Posterior vena cava (tissue), 2 donors: ENCODE data around the gene RBL1. TPM values are rescaled to one million over a fixed set of nuclear protein-coding genes. Genes with fewer than 3 reads are reported as not detected.
"Not testable (repeated sequence)": the region's sequence is repeated elsewhere in the genome, so short reads cannot be mapped to it uniquely, and the experiment has no call there.

Experiments
- DNase-seq: peaks from one replicate; pipeline ENCODE4 v3.0.0-alpha.2; 2020; ENCODE audit warnings: low spot score
- intact Hi-C, 2 donors: fragments of 100-400 bp; cut with DNase I; formaldehyde crosslinking; loops; one replicate each; pipeline versions ENCODE4 v1.14.1 to v1.14.2; 2022 to 2023
- total RNA-seq, 2 donors: library from RNA; stranded (reverse); fragmentation: NEBNext Ultra II Directional; extraction: Animal tissue kit (Norgen Biotek cat#: 25700); gene quantifications; one replicate each; pipeline ENCODE4 v1.2.1, GENCODE V29; 2021
- donor health status: DM: yes; HTN: yes; CAD: no.
- donor health status: DM: yes; HTN: yes; CAD: no.

The RBL1 gene
- total RNA-seq, 2 donors from 2014 or later: 4.4 to 5.3 TPM

DNA sequence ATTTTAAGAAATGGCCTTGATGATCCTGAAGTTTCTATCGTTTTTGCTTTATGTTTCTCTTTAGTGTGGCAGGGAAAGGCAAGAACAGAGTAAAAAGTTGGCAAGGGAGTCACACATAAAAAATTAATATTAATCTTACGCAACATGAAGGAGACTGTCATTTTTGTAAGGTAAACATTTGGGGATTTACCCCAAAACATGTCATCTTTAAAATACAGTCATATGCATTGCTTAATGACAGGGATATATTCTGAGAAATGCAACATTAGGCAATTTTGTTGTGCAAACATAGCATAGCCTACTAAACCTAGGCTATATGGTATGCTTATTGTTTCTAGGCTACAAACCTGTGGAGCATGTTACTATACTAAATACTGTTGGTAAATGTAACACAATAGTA is 5.4 kb downstream of the RBL1 start:
- no peak for DNase-seq
- intact Hi-C loops: no loop called here

DNA sequence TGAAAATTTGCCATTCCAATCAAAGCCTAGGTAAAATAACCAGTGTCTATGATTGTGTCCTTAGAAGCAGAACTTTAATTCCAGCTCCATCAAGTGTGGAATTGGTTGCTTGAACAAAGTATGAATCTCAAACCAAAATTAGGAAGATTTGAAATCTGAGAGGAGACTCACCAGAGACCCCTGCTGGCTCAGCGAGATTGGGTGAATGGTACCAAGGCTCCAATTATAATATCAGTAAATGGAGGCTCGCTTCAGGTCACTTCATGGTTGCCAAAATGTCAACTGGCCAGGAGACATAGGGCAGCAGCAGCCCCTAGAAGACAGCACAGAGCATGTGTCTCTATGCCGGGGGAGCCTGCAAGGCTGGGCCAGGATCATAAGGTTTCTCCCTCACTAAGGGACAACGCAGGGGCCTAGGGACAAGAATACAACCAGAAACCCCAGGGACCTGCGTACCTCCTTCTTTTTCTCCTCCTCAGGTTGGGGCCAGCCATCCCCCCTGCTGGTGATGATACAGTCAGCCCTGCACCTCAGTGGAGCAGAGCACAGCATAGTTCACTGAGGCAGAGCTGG is 14.0 kb downstream of the RBL1 start:
- DNase-seq: no peak
- intact Hi-C loops: no loop called here

DNA sequence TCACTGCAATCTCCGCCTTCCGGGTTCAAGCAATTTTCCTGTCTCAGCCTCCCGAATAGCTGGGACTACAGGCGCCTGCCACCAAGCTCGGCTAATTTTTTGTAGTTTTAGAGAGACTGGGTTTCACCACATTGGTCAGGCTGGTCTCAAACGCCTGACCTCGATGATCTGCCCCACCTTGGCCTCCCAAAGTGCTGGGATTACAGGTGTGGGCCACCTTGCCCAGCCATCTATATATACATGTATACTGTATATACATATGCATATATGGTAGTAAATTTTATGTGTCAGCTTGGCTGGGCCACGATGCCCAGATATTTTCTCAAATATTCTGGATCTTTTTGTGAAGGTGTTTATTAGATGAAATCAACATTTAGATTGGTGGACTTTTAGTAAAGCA is 18.8 kb downstream of the RBL1 start:
- intact Hi-C loops: no loop called here
- no peak for DNase-seq

DNA sequence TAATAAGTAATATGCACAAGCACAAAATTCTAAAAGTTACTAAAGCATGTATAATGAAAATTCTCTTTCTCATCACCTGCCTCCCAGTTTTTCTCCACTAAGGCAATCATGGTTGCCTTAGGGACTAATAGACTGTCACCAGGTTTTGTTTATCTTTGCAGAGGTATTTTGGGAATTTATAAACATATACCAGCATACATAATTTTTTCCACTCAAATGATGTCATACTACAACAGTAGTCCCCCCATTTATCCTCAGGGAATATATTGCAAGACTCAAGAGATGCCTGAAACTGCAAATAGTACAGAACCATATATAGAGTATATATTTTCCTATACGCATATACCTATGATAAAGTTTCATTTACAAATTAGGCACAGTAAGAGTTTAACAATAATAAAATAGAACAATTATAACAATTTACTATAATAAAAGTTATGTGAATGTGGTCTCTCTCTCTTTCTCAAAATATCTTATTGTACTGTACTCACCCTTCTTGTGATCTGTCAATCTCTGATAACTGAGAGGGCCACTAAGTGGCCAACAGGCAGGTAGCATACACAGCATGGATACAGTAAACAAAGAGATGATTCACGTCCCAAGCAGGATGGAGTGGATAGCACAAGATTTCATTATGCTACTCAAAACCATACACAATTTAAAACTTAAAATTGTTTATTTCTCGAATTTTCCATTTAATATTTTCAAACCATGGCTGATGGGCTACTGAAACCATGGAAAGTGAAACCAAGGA is 19.7 kb downstream of the RBL1 start:
- intact Hi-C loops: no loop called here
- no peak for DNase-seq

DNA sequence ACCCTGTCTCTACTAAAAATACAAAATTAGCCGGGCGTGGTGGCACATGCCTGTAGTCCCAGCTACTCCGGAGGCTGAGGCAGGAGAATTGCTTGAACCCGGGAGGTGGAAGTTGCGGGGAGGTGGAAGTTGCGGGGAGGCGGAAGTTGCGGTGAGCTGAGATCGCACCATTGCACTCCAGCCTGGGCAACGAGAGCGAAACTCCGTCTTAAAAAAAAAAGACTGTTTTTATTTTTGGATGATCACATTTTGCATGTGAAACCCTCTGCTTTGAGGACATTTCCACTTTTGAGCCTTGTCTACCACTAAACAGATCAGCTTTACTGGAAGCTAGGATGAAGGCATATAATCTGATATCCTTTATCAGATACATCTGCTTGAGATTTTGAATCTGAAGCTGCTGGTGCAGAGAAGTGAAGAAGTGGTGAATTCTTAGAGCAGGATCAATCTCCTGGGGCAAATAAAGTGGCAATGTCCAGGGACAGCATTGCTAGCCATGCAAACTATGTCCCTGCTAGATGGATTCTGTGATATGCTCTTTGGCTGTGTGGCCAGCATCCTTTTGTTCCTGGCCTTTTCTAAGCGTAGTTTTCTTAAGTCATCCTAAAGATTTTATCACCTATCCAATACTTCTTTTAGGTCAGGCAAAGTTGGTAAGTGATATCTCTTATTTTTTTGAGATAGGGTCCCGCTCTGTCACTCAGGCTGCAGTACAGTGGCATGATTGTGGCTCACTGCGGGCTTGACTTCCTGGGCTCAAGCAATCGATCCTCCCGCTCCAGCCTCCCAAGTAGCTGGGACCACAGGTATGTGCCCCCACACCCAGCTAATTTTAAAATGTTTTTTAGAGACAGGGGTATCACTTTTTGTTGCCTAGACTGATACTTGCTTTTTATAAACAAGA is 23.3 kb downstream of the RBL1 start:
- no peak for DNase-seq
- intact Hi-C loops: no loop called here

DNA sequence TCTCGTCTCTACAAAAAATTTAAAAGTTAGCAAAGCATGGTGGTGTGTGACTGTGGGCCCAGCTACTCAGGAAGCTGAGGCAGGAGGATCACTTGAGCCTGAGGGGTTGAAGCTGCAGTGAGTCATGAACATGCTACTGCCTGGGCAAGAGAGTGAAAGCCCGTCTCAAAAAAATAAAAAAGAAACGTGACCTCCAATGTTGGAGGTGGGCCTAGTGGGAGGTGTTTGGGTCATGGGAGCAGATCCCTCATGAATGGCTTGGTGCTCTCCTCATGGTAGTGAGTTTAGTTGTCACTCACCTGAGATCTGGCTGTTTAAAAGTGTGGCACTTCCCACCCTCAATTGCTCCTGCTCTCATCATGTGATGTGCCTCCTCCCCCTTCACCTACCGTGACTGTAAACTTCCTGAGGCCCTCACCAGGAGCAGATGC is 24.3 kb downstream of the RBL1 start:
- no peak for DNase-seq
- intact Hi-C loops: no loop called here

DNA sequence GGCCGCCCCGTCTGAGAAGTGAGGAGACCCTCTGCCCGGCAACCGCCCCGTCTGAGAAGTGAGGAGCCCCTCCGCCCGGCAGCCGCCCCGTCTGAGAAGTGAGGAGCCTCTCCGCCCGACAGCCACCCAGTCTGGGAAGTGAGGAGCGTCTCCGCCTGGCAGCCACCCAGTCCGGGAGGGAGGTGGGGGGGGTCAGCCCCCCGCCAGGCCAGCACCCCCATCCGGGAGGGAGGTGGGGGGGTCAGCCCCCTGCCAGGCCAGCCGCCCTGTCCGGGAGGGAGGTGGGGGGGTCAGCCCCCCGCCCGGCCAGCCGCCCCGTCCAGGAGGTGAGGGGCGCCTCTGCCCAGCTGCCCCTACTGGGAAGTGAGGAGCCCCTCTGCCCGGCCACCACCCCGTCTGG is 26.2 kb downstream of the RBL1 start:
- DNase-seq, intact Hi-C loops: not testable (repeated sequence)

DNA sequence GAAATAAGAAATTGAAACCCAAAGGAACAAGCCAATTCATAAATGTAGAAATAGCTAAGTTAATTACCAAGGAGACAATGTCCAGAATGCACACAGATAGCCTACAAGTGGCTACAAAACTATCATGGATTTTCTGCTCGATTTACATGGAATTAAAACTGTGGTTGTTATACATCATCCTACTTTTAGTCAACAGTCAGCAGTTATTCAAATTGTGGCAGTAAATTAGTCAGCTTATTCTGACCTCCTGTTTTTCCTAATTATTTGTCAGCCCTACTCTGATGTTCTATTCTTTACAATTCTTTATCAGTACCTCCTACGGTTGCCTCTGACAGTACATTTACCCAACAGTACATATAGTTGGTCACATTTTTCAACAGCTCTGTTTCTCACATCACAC is 29.6 kb downstream of the RBL1 start:
- DNase-seq: no peak
- intact Hi-C loops: no loop called here

DNA sequence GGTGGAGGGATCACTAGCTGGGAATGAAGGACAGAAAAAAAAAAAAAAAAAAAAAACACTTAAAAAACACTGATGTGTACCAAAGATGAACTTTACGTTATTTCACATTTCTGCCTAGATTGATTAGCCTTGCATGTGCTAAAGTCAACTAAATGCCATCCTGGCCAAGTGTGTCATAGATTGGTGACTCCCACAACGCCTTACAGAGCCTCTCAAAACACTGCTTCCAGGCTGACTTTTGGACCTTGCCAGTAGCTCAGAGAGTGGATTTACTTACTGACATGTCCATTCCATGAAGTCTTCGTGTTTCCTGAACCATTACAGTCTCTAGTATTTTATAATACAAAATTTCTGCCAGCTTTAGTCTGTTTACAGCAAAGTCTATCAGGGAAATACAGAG is 40.5 kb downstream of the RBL1 start:
- DNase-seq: no peak
- intact Hi-C loops: no loop called here

DNA sequence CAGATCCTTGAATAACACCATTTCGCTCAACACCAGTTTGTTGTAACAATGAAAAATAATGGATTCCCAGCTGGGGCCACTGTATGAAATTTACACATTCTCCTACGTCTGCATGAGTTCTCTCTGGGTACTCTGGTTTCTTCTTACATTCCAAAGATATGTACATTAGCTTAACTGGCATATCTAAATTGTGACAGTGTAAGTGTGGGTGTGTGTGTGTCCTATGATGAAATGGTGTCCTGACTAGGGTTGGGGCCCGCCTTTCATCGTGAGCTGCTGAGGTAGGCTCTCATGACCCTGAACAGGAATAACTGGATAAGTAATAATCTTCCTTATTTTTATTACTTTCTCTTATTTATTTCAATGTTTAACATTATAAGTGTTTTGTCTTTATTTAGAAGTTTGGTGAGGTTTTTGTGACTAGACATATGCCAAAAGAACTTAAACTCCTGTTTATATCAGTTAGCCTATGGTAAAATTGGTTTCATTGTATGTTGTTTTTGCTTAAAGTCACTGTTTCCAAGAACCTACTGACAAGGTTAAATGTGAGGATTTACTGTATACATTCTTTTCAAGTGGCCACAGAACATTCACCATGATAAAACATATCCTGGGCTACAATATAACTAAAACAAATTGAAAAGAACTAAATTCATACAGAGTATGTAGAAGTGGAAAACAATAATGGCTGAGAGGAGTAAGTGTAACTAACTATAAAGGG is 42.4 kb downstream of the RBL1 start:
- intact Hi-C loops: no loop called here
- no peak for DNase-seq

DNA sequence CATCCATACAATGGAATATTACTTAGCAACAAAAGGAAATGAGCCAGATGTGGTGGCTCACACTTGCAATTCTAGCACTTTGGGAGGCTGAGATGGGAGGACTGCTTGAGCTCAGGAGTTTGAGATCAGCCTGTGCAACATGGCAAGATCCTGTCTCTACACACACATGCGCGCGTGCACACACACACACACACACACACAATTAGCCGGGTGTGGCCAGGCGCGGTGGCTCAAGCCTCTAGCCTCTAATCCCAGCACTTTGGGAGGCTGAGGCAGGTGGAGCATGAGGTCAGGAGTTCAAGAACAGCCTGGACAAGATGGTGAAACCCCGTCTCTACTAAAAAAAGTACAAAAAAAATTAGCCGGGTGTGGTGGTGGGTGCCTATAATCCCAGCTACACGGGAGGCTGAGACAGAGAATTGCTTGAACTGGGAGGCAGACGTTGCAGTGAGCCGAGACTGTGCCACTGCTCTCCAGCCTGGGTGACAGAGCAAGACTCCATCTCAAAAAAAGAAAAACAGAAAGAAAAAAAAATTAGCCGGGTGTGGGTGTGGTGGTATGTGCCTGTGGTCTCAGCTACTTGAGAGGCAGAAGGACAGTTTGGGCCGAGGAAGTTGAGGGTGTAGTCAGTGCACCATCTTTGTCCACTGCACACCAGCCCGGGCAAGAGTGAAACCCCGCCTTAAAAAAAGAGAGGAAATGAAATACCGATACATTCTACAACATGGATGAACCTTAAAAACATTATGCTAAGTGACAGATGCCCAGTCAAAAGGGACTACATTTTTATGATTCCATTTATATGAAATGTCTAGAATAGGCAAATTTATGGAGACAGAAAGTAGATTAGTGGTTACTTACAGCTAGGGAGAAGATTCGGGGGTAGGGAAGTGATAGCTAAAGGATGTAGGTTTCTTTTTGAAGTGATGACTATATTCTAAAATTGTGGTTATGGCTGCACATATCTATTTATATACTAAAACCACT is 52.5 kb downstream of the RBL1 start:
- intact Hi-C loops: no loop called here
- DNase-seq: no peak

DNA sequence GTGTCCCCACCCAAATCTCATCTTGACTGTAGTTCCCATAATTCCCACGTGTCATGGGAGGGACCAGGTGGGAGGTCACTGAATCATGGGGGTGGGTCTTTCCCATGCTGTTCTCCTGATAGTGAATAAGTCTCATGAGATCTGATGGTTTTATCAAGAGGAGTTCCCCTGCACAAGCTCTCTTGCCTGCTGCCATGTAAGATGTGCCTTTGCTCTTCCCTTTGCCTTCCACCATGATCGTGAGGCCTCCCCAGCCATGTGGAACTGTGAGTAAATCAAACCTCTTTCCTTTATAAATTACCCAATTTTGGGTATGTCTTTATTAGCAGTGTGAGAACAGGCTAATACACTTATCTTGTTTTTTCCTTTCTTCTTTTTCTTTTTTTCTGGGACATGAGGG is 56.4 kb downstream of the RBL1 start:
- intact Hi-C loops, DNase-seq: not testable (repeated sequence)

DNA sequence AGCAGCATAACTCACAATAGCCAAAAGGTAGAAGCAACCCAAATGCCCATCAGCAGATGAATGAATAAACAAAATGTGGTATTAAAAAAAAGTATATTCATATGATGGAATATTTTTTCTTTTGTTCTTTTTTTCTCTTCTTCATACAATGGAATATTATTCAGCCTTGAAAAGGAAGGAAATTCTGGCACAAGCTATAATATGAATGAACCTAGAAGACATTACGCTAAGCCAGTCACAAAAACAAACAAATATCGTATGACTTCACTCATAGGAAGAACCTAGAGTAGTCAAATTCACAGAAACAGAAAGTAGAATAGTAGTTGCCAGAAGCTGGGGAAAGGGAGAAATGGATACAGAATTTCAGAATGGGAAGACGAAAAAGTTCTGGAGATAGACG is 63.7 kb downstream of the RBL1 start:
- DNase-seq: no peak
- intact Hi-C loops: no loop called here

DNA sequence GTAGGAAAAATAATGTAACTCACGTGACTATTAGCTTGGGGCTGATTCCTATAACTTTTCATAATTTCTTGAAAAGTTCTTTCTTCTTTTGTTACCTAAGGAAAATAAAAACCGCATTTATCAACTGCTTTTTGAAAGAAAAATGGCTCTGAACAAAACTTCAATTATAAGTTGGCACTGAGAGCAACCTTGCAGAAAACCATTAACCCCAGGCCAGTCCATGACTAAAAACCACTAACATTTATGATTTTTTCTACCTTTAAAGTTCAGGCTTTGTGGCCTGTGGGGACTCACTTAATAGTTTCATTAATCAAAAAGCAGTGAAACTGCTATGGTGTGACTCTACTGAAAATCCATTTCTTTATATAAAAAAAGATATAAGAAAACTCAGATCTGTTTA is 75.2 kb downstream of the RBL1 start:
- intact Hi-C loops: no loop called here
- DNase-seq: no peak

DNA sequence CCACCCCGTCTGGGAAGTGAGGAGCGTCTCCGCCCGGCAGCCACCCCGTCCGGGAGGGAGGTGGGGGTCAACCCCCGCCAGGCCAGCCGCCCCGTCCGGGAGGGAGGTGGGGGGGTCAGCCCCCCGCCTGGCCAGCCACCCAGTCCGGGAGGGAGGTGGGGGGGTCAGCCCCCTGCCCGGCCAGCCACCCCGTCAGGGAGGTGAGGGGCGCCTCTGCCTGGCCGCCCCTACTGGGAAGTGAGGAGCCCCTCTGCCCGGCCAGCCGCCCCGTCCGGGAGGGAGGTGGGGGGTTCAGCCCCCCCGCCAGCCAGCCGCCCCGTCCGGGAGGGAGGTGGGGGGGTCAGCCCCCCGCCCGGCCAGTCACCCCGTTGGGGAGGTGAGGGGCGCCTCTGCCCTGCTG is 83.2 kb downstream of the RBL1 start:
- DNase-seq, intact Hi-C loops: not testable (repeated sequence)

DNA sequence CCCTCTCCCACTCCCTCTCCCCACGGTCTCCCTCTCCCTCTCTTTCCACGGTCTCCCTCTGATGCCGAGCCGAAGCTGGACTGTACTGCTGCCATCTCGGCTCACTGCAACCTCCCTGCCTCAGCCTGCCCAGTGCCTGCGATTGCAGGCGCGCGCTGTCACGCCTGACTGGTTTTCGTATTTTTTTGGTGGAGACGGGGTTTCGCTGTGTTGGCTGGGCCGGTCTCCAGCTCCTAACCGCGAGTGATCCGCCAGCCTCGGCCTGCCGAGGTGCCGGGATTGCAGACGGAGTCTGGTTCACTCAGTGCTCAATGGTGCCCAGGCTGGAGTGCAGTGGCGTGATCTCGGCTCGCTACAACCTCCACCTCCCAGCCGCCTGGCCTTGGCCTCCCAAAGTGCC is 83.9 kb downstream of the RBL1 start:
- DNase-seq, intact Hi-C loops: not testable (repeated sequence)

DNA sequence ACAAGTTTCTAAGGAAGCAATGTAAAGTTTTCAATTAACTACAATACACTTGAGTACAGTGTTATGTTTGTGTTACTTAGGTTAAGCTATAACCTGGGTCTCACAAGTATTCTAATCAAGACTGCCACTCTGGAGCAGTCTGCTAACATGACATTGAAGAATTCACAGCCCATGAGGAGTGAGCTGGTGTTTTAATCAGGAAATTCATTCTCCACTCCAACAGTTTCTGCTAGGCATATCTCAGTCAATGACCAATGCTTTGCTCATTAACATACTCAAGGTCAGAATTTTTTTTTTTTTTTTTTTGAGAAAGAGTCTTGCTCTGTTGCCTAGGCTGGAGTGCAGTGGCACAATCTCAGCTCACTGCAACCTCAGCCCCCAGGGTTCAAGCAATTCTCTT is 84.7 kb downstream of the RBL1 start:
- intact Hi-C loops: no loop called here
- no peak for DNase-seq

DNA sequence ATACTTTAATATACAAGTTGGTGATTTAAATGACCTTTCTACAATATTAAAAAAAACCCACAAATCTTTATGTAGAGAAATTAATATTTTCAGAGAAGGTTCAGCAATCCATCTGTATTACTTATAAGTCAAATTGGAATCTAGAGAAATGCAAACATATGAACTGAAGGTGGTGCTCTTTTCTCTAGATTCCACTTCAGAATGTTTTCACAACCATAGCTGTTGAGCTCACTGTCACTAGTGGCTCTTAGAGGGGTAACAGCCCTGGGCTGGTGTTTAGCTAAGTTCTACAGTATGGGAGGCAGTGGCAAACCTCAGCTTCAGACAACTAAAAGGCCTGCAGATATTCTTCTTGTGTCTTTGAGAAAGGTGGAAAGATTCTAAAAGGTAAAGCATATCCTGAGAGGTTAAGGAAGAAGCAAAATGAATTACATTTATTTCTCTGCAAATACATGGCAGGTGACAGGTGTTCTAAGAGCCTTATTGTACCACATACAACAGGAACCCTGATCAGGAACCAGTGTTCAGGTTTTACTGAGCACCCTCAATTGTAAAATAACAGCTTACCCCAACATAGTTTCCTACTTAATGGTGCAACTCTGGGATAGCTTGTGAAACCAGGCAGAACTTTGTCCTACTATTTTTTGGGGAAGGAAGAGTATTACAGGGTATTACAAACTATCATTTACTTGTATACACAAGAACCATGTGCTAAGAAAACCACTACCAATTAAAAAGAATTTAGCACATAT is 87.7 kb downstream of the RBL1 start:
- intact Hi-C loops: no loop called here
- DNase-seq: no peak
